HEK293 (cell line): ENCODE results near the gene ARL13B.
"Not testable (repeated sequence)": the region's sequence is repeated elsewhere in the genome, so short reads cannot be mapped to it uniquely, and the experiment has no call there.

Experiments used
- CTCF ChIA-PET: fragments of 350-600 bp; formaldehyde crosslinking; extraction: SDS; loops from one replicate; lab custom pipeline; 2021; ENCODE audit warnings: antibody characterized with exemption; lab: Yijun Ruan, JAX
- POLR2A ChIA-PET: fragments of 300-600 bp; formaldehyde crosslinking; extraction: SDS; loops from one replicate; lab custom pipeline; 2020; ENCODE audit warnings: antibody characterized with exemption, inconsistent platforms; lab: Yijun Ruan, JAX
- H3K27ac ChIP-seq: fragments of 200-500 bp; sonication (Bioruptor generic); 2 replicates; pipeline ENCODE4 v1.5.1; 2014; ENCODE audit warnings: low read depth, low read length, control low read depth, inconsistent platforms; ENCODE audit errors: extremely low read depth
- H3K36me3 ChIP-seq, 2 experiments: fragments of 200-500 bp in 1 of 2; sonication (Bioruptor generic) in 1 of 2; 1 replicate in 1 of 2; 2 replicates in 1 of 2; pipeline ENCODE4 v1.5.1; 2014 to 2017; ENCODE audit warnings: inconsistent platforms in 2 of 2, low read length in 2 of 2; ENCODE audit not compliant: control insufficient read depth in 2 of 2, insufficient read depth in 1 of 2
- H3K4me1 ChIP-seq: fragments of 200-500 bp; sonication (Bioruptor generic); 2 replicates; pipeline ENCODE4 v1.5.1; 2014; ENCODE audit warnings: mild to moderate bottlenecking, low read length, inconsistent platforms; ENCODE audit not compliant: control insufficient read depth, insufficient read depth
- H3K4me3 ChIP-seq: 2 replicates; pipeline ENCODE4 v1.5.1; 2011; ENCODE audit warnings: low read depth, mild to moderate bottlenecking, control low read depth, low read length, moderate library complexity
- H3K9me3 ChIP-seq: fragments of 200-500 bp; sonication (Bioruptor generic); 2 replicates; pipeline ENCODE4 v1.5.1; 2014; ENCODE audit warnings: low read depth, low read length, inconsistent platforms; ENCODE audit not compliant: control insufficient read depth, insufficient read depth
- ATF2 ChIP-seq: fragments of 450-650 bp; formaldehyde crosslinking; IDR thresholded peaks from 2 replicates; pipeline ENCODE4 v1.5.1; 2016; ENCODE audit warnings: missing biosample characterization, missing genetic modification characterization, low read depth
- PRDM6 ChIP-seq: fragments of 450-650 bp; formaldehyde crosslinking; IDR thresholded peaks from 2 replicates; pipeline ENCODE4 v1.5.1; 2017; ENCODE audit warnings: missing biosample characterization, missing genetic modification characterization
- SP7 ChIP-seq: fragments of 450-650 bp; formaldehyde crosslinking; IDR thresholded peaks from 2 replicates; pipeline ENCODE4 v1.5.1; 2016; ENCODE audit warnings: missing biosample characterization, missing genetic modification characterization
- WT1 ChIP-seq: fragments of 450-650 bp; formaldehyde crosslinking; IDR thresholded peaks from 2 replicates; pipeline ENCODE4 v1.5.1; 2016; ENCODE audit warnings: missing biosample characterization, missing genetic modification characterization
- ZFP37 ChIP-seq: fragments of 450-650 bp; formaldehyde crosslinking; IDR thresholded peaks from 2 replicates; pipeline ENCODE4 v1.5.1; 2016; ENCODE audit warnings: missing biosample characterization, missing genetic modification characterization
- ZNF146 ChIP-seq: fragments of 450-650 bp; formaldehyde crosslinking; IDR thresholded peaks from 2 replicates; pipeline ENCODE4 v1.5.1; 2016; ENCODE audit warnings: missing biosample characterization, missing genetic modification characterization
- ZNF148 ChIP-seq: fragments of 450-650 bp; formaldehyde crosslinking; IDR thresholded peaks from 2 replicates; pipeline ENCODE4 v1.5.0; 2017; ENCODE audit warnings: missing biosample characterization, missing genetic modification characterization, borderline replicate concordance
- ZNF174 ChIP-seq: fragments of 450-650 bp; formaldehyde crosslinking; IDR thresholded peaks from 2 replicates; pipeline ENCODE4 v1.5.0; 2017; ENCODE audit warnings: missing biosample characterization, mild to moderate bottlenecking, missing genetic modification characterization
- ZNF175 ChIP-seq: fragments of 450-650 bp; formaldehyde crosslinking; IDR thresholded peaks from 2 replicates; pipeline ENCODE4 v1.5.1; 2016; ENCODE audit warnings: missing biosample characterization, missing genetic modification characterization
- ZNF19 ChIP-seq: fragments of 450-650 bp; formaldehyde crosslinking; IDR thresholded peaks from 2 replicates; pipeline ENCODE4; 2016; ENCODE audit warnings: missing biosample characterization, missing genetic modification characterization, low read depth
- ZNF335 ChIP-seq: fragments of 450-650 bp; formaldehyde crosslinking; conservative IDR thresholded peaks from 2 replicates; pipeline ENCODE4 v1.5.1; 2016; ENCODE audit warnings: missing biosample characterization, missing genetic modification characterization
- ZNF362 ChIP-seq: fragments of 450-650 bp; formaldehyde crosslinking; IDR thresholded peaks from 2 replicates; pipeline ENCODE4 v1.5.1; 2016; ENCODE audit warnings: missing biosample characterization, missing genetic modification characterization
- ZNF416 ChIP-seq: fragments of 450-650 bp; formaldehyde crosslinking; IDR thresholded peaks from 2 replicates; pipeline ENCODE4 v1.5.1; 2016; ENCODE audit warnings: missing biosample characterization, missing genetic modification characterization
- ZNF433 ChIP-seq: fragments of 450-650 bp; formaldehyde crosslinking; IDR thresholded peaks from 2 replicates; pipeline ENCODE4 v1.5.1; 2016; ENCODE audit warnings: missing biosample characterization, missing genetic modification characterization, low read depth
- ZNF501 ChIP-seq: fragments of 450-650 bp; formaldehyde crosslinking; IDR thresholded peaks from 2 replicates; pipeline ENCODE4 v1.5.1; 2016; ENCODE audit warnings: missing biosample characterization, missing genetic modification characterization
- ZNF777 ChIP-seq: fragments of 450-650 bp; formaldehyde crosslinking; IDR thresholded peaks from 2 replicates; pipeline ENCODE4 v1.5.1; 2017; ENCODE audit warnings: missing biosample characterization, missing genetic modification characterization, borderline replicate concordance
- ZNF837 ChIP-seq: fragments of 450-650 bp; formaldehyde crosslinking; IDR thresholded peaks from 2 replicates; pipeline ENCODE4 v1.5.1; 2016; ENCODE audit warnings: missing biosample characterization, missing genetic modification characterization
- ZSCAN16 ChIP-seq: fragments of 450-650 bp; formaldehyde crosslinking; IDR thresholded peaks from 2 replicates; pipeline ENCODE4 v1.5.1; 2016; ENCODE audit warnings: missing biosample characterization, missing genetic modification characterization

ARL13B gene

DNA sequence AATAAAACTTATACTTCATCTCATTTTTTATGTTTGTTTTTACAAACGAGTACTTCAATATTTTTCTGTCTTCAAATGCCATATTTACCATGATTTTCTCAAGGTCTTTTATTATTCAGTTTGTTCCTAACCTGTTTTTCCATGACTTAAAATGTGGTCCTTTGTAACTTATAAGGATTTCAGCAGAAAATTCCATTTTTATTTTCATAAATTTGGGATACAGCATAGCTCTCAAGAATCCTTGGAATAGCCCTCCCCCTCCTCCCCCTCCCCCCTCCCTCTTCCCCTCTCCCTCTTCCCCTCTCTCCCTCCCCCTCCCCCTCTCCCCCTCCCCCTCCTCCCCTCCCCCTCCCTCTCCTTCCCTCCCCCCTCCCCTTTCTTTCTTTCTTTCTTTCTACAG lies 63.3 kb downstream of the ARL13B start:
- Histone ChIP-seq H3K27ac (no peak overlapping the region), H3K4me1 (no peaks in the 10 kb centered on the region), H3K36me3 (peaks cover 0 to 10% of the 10 kb centered on the region in 2 experiments; a peak in 1 of 3 replicates), H3K9me3 (no peaks in the 10 kb centered on the region)
- ChIA-PET CTCF (no interaction called here), POLR2A (no interaction called here)
- TF ChIP-seq ZNF146 (tag by site-specific recombination) = no peak
- no peak for TF ChIP-seq ZNF433 (tag by site-specific recombination)
- no peak for TF ChIP-seq WT1
- no peak for TF ChIP-seq ZNF416 (tag by site-specific recombination)
- no peak for TF ChIP-seq ZNF148 (tag by site-specific recombination)
- no peak for TF ChIP-seq PRDM6 (tag by site-specific recombination)
- no peak for TF ChIP-seq ATF2 (tag by site-specific recombination)
- TF ChIP-seq, all 188 proteins: peak for 0
- H3K4me3 ChIP-seq = no peak overlapping the region

- H3K27ac ChIP-seq, H3K9me3 ChIP-seq, H3K4me3 ChIP-seq, CTCF ChIA-PET, POLR2A ChIA-PET, H3K4me1 ChIP-seq: not testable (repeated sequence)
- peaks cover 0 to 10% of the 10 kb centered on the region in 2 experiments; a peak in 1 of 3 replicates for H3K36me3 ChIP-seq
Measured at GRCh38 chr3:94044100-94044936, 64.4 kb downstream of the ARL13B start.

DNA sequence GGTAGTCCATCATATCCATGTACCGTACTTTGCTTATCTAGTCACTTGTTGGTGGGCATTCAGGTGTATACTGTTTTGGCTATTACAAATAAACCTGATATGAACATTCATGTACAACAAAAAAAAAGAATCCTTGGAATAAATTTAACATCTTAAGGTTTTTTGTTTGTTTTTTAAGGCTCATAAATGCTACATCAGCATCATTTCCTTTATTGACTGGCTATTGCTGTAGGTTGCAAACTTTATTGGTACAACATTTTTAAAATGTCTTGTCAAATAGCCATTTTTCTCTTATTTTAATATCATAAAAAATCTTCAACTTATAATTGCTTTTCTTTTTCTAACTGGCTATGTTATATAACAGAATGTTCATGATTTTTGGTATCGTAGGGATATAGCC lies 66.6 kb downstream of the ARL13B start:
- TF ChIP-seq ZNF501 (tag by site-specific recombination) (no peak), ZNF175 (no peak), SP7 (no peak), ZSCAN16 (tag by site-specific recombination) (no peak), ZFP37 (tag by site-specific recombination) (no peak), ZNF335 (tag by site-specific recombination) (no peak), ZNF777 (tag by site-specific recombination) (no peak), ZNF174 (tag by site-specific recombination) (no peak), ZNF362 (tag by site-specific recombination) (no peak), ZNF19 (tag by site-specific recombination) (no peak), ZNF837 (tag by site-specific recombination) (no peak)
- TF ChIP-seq, all 188 proteins: peak for 0
- Histone ChIP-seq H3K9me3 (no peaks in the 10 kb centered on the region), H3K36me3 (peaks cover 0 to 7% of the 10 kb centered on the region in 2 experiments; a peak in 1 of 3 replicates), H3K4me1 (no peaks in the 10 kb centered on the region), H3K4me3 (no peak overlapping the region), H3K27ac (no peak overlapping the region)
- ChIA-PET POLR2A (no interaction called here), CTCF (no interaction called here)
